Vagina (tissue), 2 donors: ENCODE results near the gene SCIN.

Experiments
- CTCF ChIP-seq, 3 experiments: fragments of 450-650 bp in 2 of 3; fragments of 200-600 bp in 1 of 3; sonication (generic) in 1 of 3; IDR thresholded peaks; one replicate each; pipeline ENCODE4 v1.5.1; 2017 to 2019; ENCODE audit warnings: antibody characterized with exemption in 3 of 3, mild to moderate bottlenecking in 2 of 3, moderate library complexity in 2 of 3
- POLR2A ChIP-seq, 2 donors: fragments of 450-650 bp; IDR thresholded peaks; one replicate each; pipeline ENCODE4 v1.6.1; 2017; ENCODE audit warnings: antibody characterized with exemption in 2 of 2, mild to moderate bottlenecking in 2 of 2, moderate library complexity in 2 of 2
- POLR2AphosphoS5 ChIP-seq, 2 donors: sonication (generic); formaldehyde crosslinking; IDR thresholded peaks; one replicate each; pipeline ENCODE4 v1.9.0; 2017; ENCODE audit warnings: antibody characterized with exemption in 2 of 2, mild to moderate bottlenecking in 2 of 2, low read depth in 1 of 2; ENCODE audit not compliant: insufficient read depth in 1 of 2

GRCh38 chr7:12699299-12699698, 128.8 kb downstream of the SCIN start:
- no peak for TF ChIP-seq CTCF (IDR thresholded peaks at IDR 0.05)
- TF ChIP-seq POLR2A (IDR thresholded peaks at IDR 0.05), result no peak
- TF ChIP-seq POLR2AphosphoS5 (IDR thresholded peaks at IDR 0.05; ENCODE audit: insufficient read depth in 1 of 2, low read depth in 1 of 2), result no peak
